Liver (tissue), 9 donors: ENCODE results near the gene FADS3. TPM values are rescaled to one million over a fixed set of nuclear protein-coding genes. Genes with fewer than 3 reads are reported as not detected.

Experiments
- DNase-seq: peaks from one replicate; pipeline ENCODE4 v3.0.0-alpha.2; 2017; ENCODE audit warnings: low spot score
- H3K27ac ChIP-seq, 2 donors: one replicate each; pipeline ENCODE4 v1.7.0; 2013; ENCODE audit warnings: inconsistent platforms in 2 of 2, low read length in 2 of 2, control low read depth in 1 of 2, low read depth in 1 of 2, mild to moderate bottlenecking in 1 of 2
- H3K27me3 ChIP-seq, 4 donors: one replicate each; pipeline versions ENCODE4 v1.6.1 to v1.7.0; 2013; ENCODE audit warnings: low read length in 3 of 4, inconsistent platforms in 1 of 4, mild to moderate bottlenecking in 1 of 4, moderate library complexity in 1 of 4; ENCODE audit not compliant: control insufficient read depth in 4 of 4, insufficient read depth in 4 of 4
- H3K36me3 ChIP-seq, 4 donors: one replicate each; pipeline versions ENCODE4 v1.6.1 to v1.7.0; 2013; ENCODE audit warnings: low read length in 3 of 4, mild to moderate bottlenecking in 3 of 4, low read depth in 1 of 4, moderate library complexity in 1 of 4; ENCODE audit not compliant: control insufficient read depth in 4 of 4, insufficient read depth in 3 of 4
- H3K4me1 ChIP-seq, 4 donors: one replicate each; pipeline versions ENCODE4 v1.6.1 to v1.7.0; 2013; ENCODE audit warnings: low read length in 3 of 4, mild to moderate bottlenecking in 3 of 4, moderate library complexity in 1 of 4; ENCODE audit not compliant: control insufficient read depth in 4 of 4, insufficient read depth in 4 of 4
- H3K4me3 ChIP-seq, 3 donors: one replicate each; pipeline versions ENCODE4 v1.6.1 to v1.7.0; 2013; ENCODE audit warnings: low read length in 3 of 3, control low read depth in 1 of 3, low read depth in 1 of 3, mild to moderate bottlenecking in 1 of 3
- H3K9ac ChIP-seq, 2 donors: one replicate each; pipeline ENCODE4 v1.7.0; 2013; ENCODE audit warnings: low read length in 2 of 2, mild to moderate bottlenecking in 2 of 2, moderate library complexity in 2 of 2, control low read depth in 1 of 2, low read depth in 1 of 2
- H3K9me3 ChIP-seq, 4 donors: one replicate each; pipeline versions ENCODE4 v1.6.1 to v1.7.0; 2013; ENCODE audit warnings: low read length in 3 of 4; ENCODE audit not compliant: control insufficient read depth in 4 of 4
- GABPA ChIP-seq, 2 donors: IDR thresholded peaks in 1 of 2; conservative IDR thresholded peaks in 1 of 2; 2 replicates each; pipeline ENCODE4 v1.6.1; 2016; ENCODE audit warnings: antibody characterized with exemption in 2 of 2, mild to moderate bottlenecking in 1 of 2, moderate library complexity in 1 of 2
- HNF4A ChIP-seq, 2 donors: conservative IDR thresholded peaks; 2 replicates each; pipeline ENCODE4 v1.6.1; 2016; ENCODE audit warnings: antibody characterized with exemption in 2 of 2, mild to moderate bottlenecking in 2 of 2
- HNF4G ChIP-seq: IDR thresholded peaks from 2 replicates; pipeline ENCODE4 v1.6.1; 2016; ENCODE audit warnings: antibody characterized with exemption
- JUND ChIP-seq, 2 donors: IDR thresholded peaks; 2 replicates each; pipeline ENCODE4 v1.6.1; 2016; ENCODE audit warnings: antibody characterized with exemption in 2 of 2
- NR2F2 ChIP-seq: IDR thresholded peaks from 2 replicates; pipeline ENCODE4 v1.6.1; 2016; ENCODE audit warnings: antibody characterized with exemption
- RAD21 ChIP-seq, 2 donors: IDR thresholded peaks; 2 replicates each; pipeline ENCODE4 v1.6.1; 2016; ENCODE audit warnings: antibody characterized with exemption in 2 of 2, mild to moderate bottlenecking in 2 of 2
- SP1 ChIP-seq: IDR thresholded peaks from 2 replicates; pipeline ENCODE4 v1.6.1; 2018; ENCODE audit warnings: antibody characterized with exemption, mild to moderate bottlenecking
- TAF1 ChIP-seq: conservative IDR thresholded peaks from 2 replicates; pipeline ENCODE4 v1.6.1; 2016; ENCODE audit warnings: antibody characterized with exemption, mild to moderate bottlenecking
- YY1 ChIP-seq: IDR thresholded peaks from 2 replicates; pipeline ENCODE4 v1.6.1; 2016; ENCODE audit warnings: antibody characterized with exemption, mild to moderate bottlenecking
- WGBS: extraction: QIAGEN DNeasy Blood & Tissue Kit; methylation state at CpG from one replicate; pipeline ENCODE4 v1.1.7; 2013; 5-methylcytosine and 5-hydroxymethylcytosine counted together
- polyA plus RNA-seq, 2 donors: library from polyadenylated mRNA; stranded (reverse) in 1 of 2; unstranded in 1 of 2; fragments of 200-250 nt in 1 of 2; fragments of >200 nt in 1 of 2; fragmentation: Nextera tagmentation in 1 of 2; extraction: Ambion mirVana in 1 of 2; gene quantifications; one replicate each; pipeline versions ENCODE4 v1.2.1 to v1.2.3, GENCODE V29; 2013 to 2015
- total RNA-seq, 2 donors: library from RNA; depleted of rRNA; stranded (reverse); fragments of >200 nt; gene quantifications; one replicate each; pipeline ENCODE4 v1.2.3, GENCODE V29; 2014
- TF ChIP-seq, protein P1 (sequence below): IDR thresholded peaks from 2 replicates; pipeline ENCODE4 v1.6.1; 2016; ENCODE audit warnings: antibody characterized with exemption
- TF ChIP-seq, protein P2 (sequence below): IDR thresholded peaks from 2 replicates; pipeline ENCODE4 v1.6.1; 2016; ENCODE audit warnings: antibody characterized with exemption
- TF ChIP-seq, protein P3 (sequence below): IDR thresholded peaks from 2 replicates; pipeline ENCODE4 v1.6.1; 2016; ENCODE audit warnings: antibody characterized with exemption, mild to moderate bottlenecking
- donor health status: healthy.
- donor health status: healthy.
- donor health status: healthy.
- donor health status: healthy.
- donor health status: healthy.

The FADS3 gene
- total and polyA plus RNA-seq, 4 donors, result 8.3 to 13.6 (median 10.3) TPM

DNA sequence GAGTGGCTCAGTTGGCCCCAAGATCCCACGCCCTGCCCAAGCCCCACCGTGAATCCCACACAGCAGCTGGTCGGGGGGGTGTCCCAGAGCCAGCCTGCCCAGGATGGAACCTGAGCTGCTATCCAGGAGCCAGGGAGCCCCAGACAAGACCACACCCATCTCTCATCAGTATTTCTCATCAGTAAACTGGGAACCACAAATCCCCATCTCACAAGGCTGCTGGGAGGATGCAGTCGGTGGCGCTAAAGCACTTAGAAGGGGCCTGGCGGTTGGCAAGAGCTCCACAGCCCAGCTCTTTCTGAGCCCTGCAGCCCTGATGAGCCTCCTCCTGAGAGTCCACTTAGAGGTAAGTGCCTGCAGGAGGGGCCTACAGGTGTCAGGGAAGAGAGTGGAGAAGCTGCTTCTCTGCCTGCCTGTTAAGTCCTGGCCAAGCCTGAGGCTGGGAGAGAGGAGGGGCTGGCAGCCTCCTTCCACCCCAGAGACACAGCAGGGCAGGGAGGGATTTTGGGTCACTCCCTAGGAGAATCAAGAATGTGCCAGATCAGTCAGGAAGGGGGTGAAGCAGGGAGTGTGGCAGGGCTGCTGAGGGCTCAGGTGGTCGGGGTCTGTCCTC is 6.1 kb downstream of the FADS3 start:
- H3K36me3 ChIP-seq, result no peaks in the 10 kb centered on the region
- no peak for TF ChIP-seq HNF4A (conservative IDR thresholded peaks at IDR 0.05)
- TF ChIP-seq, protein P1, sequence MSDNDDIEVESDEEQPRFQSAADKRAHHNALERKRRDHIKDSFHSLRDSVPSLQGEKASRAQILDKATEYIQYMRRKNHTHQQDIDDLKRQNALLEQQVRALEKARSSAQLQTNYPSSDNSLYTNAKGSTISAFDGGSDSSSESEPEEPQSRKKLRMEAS, result no peak
- TF ChIP-seq, protein P2, sequence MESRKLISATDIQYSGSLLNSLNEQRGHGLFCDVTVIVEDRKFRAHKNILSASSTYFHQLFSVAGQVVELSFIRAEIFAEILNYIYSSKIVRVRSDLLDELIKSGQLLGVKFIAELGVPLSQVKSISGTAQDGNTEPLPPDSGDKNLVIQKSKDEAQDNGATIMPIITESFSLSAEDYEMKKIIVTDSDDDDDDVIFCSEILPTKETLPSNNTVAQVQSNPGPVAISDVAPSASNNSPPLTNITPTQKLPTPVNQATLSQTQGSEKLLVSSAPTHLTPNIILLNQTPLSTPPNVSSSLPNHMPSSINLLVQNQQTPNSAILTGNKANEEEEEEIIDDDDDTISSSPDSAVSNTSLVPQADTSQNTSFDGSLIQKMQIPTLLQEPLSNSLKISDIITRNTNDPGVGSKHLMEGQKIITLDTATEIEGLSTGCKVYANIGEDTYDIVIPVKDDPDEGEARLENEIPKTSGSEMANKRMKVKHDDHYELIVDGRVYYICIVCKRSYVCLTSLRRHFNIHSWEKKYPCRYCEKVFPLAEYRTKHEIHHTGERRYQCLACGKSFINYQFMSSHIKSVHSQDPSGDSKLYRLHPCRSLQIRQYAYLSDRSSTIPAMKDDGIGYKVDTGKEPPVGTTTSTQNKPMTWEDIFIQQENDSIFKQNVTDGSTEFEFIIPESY, result no peak
- TF ChIP-seq SP1, result no peak
- no peak overlapping the region for H3K27ac ChIP-seq
- H3K9me3 ChIP-seq, result no peaks in the 10 kb centered on the region
- H3K4me1 ChIP-seq, result peaks cover 0 to under 1% (median 0%) of the 10 kb centered on the region in 4 donors
- no peak overlapping the region for H3K4me3 ChIP-seq
- no peak overlapping the region for H3K9ac ChIP-seq
- no peak for DNase-seq
- WGBS, result 96% methylated on average over 7 of the region's 7 CpGs
- H3K27me3 ChIP-seq, result no peaks in the 10 kb centered on the region

DNA sequence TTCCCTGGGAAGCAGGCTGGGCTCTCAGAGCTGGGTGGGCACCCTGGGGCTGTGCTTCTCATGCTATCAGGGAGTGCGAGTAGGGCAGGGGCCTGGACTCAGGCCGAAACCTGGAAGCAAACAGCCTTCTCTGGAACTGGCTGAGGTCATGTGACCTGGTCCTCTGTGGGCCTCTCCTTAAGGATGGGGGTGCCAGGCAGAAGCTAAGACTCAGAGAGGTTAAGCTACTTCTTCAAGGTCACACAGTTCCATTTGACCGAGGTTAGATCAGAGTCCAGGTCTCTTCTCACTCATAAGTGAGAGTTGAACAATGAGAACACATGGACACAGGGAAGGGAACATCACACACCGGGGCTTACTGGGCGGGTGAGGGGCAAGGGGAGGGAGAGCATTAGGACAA is 7.4 kb downstream of the FADS3 start:
- H3K27ac ChIP-seq, result no peak overlapping the region
- no peaks in the 10 kb centered on the region for H3K9me3 ChIP-seq
- no peak overlapping the region for H3K9ac ChIP-seq
- no peaks in the 10 kb centered on the region for H3K27me3 ChIP-seq
- H3K36me3 ChIP-seq, result no peaks in the 10 kb centered on the region
- no peak overlapping the region for H3K4me3 ChIP-seq
- H3K4me1 ChIP-seq, result no peaks in the 10 kb centered on the region
- TF ChIP-seq RAD21 (IDR thresholded peaks at IDR 0.05), result no peak
- no peak for TF ChIP-seq HNF4A (conservative IDR thresholded peaks at IDR 0.05)
- TF ChIP-seq YY1, result no peak
- no peak for TF ChIP-seq TAF1
- no peak for TF ChIP-seq SP1
- TF ChIP-seq, protein P1, result no peak
- no peak for TF ChIP-seq GABPA (IDR thresholded peaks at IDR 0.05 in 1 of 2, conservative IDR thresholded peaks at IDR 0.05 in 1 of 2)
- TF ChIP-seq, protein P2, result no peak
- TF ChIP-seq JUND (IDR thresholded peaks at IDR 0.05), result no peak
- TF ChIP-seq HNF4G, result no peak
- no peak for DNase-seq
- WGBS, result 91% methylated on average over 5 of the region's 5 CpGs

DNA sequence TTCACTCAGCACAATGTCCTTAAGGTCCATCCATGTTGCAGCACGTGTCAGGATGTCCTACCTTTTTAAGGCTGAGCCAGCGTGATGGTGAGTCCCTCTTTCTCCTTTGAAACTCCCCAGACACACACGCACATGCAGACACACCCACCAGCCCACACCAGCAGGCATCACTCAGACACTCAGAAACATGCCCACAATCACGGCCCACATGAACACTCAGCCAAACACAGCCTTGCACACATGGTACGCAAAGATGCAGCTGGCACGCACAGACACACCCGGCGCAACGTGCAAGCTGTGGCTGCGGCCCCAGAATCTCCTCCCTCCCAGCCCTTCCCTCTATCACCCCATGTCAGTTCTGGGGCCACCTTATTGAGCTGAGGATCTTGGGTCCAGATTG is 8.0 kb downstream of the FADS3 start:
- Histone ChIP-seq H3K36me3 (no peaks in the 10 kb centered on the region), H3K27ac (no peak overlapping the region), H3K4me3 (no peak overlapping the region), H3K27me3 (no peaks in the 10 kb centered on the region), H3K4me1 (no peaks in the 10 kb centered on the region), H3K9ac (no peak overlapping the region), H3K9me3 (no peaks in the 10 kb centered on the region)
- no peak for TF ChIP-seq JUND (IDR thresholded peaks at IDR 0.05)
- TF ChIP-seq NR2F2, result no peak
- no peak for TF ChIP-seq RAD21 (IDR thresholded peaks at IDR 0.05)
- TF ChIP-seq HNF4G, result no peak
- TF ChIP-seq, protein P3, sequence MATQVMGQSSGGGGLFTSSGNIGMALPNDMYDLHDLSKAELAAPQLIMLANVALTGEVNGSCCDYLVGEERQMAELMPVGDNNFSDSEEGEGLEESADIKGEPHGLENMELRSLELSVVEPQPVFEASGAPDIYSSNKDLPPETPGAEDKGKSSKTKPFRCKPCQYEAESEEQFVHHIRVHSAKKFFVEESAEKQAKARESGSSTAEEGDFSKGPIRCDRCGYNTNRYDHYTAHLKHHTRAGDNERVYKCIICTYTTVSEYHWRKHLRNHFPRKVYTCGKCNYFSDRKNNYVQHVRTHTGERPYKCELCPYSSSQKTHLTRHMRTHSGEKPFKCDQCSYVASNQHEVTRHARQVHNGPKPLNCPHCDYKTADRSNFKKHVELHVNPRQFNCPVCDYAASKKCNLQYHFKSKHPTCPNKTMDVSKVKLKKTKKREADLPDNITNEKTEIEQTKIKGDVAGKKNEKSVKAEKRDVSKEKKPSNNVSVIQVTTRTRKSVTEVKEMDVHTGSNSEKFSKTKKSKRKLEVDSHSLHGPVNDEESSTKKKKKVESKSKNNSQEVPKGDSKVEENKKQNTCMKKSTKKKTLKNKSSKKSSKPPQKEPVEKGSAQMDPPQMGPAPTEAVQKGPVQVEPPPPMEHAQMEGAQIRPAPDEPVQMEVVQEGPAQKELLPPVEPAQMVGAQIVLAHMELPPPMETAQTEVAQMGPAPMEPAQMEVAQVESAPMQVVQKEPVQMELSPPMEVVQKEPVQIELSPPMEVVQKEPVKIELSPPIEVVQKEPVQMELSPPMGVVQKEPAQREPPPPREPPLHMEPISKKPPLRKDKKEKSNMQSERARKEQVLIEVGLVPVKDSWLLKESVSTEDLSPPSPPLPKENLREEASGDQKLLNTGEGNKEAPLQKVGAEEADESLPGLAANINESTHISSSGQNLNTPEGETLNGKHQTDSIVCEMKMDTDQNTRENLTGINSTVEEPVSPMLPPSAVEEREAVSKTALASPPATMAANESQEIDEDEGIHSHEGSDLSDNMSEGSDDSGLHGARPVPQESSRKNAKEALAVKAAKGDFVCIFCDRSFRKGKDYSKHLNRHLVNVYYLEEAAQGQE, result no peak
- WGBS, result 95% methylated on average over 10 of the region's 10 CpGs
- no peak for DNase-seq
